Measurements from ENCODE around the gene LETMD1. TPM values are rescaled to one million over a fixed set of nuclear protein-coding genes. Genes with fewer than 3 reads are reported as not detected.

The LETMD1 gene
- total RNA-seq, 1 experiment from 2014 or later, result 47.1 TPM

DNA sequence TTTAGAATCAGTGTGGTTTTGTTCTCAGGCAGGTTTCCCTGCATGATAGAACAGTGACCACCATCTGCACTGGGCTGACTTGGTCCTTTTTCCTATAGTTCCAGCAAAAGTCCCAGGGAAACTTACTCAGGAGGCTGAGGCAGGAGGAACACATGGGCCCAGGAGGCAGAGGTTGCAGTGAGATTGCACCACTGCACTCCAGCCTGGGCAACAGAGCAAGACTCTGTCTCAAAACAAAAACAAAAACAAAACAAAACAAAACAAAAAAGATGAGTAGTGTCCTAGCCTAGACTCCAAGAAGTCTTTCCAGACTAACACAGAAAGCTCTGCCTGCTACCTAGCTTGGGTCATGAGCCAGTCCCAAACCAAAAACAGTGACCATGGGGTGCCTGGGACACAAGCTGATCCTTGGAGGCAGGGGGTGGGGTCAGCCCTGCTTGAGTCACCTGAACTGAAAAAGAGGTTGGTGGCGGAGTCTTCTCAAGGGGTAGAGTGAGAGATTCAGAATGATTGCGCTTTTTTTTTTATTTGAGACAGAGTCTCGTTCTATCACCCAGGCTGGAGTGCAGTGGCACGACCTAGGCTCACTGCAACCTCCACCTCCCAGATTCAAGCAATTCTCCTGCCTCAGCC is 14.6 kb upstream of the LETMD1 start:
- CTCF ChIA-PET, result no interaction called here
- TF ChIP-seq, protein P1, sequence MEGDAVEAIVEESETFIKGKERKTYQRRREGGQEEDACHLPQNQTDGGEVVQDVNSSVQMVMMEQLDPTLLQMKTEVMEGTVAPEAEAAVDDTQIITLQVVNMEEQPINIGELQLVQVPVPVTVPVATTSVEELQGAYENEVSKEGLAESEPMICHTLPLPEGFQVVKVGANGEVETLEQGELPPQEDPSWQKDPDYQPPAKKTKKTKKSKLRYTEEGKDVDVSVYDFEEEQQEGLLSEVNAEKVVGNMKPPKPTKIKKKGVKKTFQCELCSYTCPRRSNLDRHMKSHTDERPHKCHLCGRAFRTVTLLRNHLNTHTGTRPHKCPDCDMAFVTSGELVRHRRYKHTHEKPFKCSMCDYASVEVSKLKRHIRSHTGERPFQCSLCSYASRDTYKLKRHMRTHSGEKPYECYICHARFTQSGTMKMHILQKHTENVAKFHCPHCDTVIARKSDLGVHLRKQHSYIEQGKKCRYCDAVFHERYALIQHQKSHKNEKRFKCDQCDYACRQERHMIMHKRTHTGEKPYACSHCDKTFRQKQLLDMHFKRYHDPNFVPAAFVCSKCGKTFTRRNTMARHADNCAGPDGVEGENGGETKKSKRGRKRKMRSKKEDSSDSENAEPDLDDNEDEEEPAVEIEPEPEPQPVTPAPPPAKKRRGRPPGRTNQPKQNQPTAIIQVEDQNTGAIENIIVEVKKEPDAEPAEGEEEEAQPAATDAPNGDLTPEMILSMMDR (conservative IDR thresholded peaks at IDR 0.05; ENCODE audit: low read depth, low read length), result no peak
- no peak for TF ChIP-seq EZH2phosphoT487 (IDR thresholded peaks at IDR 0.05; ENCODE audit: borderline replicate concordance, low read length)
- no peak for TF ChIP-seq EZH2 (IDR thresholded peaks at IDR 0.05; ENCODE audit: low read length, unreplicated experiment)
- Histone ChIP-seq H4K20me1 (ENCODE audit: low read length) (no peaks in the 10 kb centered on the region), H3K9ac (ENCODE audit: low read length) (no peak overlapping the region), H2AFZ (ENCODE audit: low read length) (no peak overlapping the region), H3K4me3 (ENCODE audit: low read length) (no peak overlapping the region), H3F3A (ENCODE audit: low read length, unreplicated experiment) (no peaks in the 10 kb centered on the region), H3K4me2 (ENCODE audit: low read length) (no peak overlapping the region), H3K27ac (ENCODE audit: low read length) (no peak overlapping the region), H3K36me3 (ENCODE audit: low read depth, low read length) (no peaks in the 10 kb centered on the region), H3K4me1 (ENCODE audit: insufficient read depth, low read length) (peaks cover 11% of the 10 kb centered on the region), H3K9me2 (replicated peaks; ENCODE audit: low read length) (no peaks in the 10 kb centered on the region), H3K27me3 (ENCODE audit: low read length) (no peaks in the 10 kb centered on the region), H3K9me3 (ENCODE audit: low read length) (no peaks in the 10 kb centered on the region), H3K79me2 (ENCODE audit: low read length) (no peaks in the 10 kb centered on the region)
- DNase-seq (no peak), ATAC-seq (no peak)
- POLR2A ChIA-PET (ENCODE audit: unreplicated experiment), result interaction anchor here (0.6 kb wide), 1 partner anchor 50 kb away, joined by 3 read pairs; no protein-coding TSS in a partner anchor
- intact Hi-C loops (cut with micrococcal nuclease), result no loop called here
- no TSS peak for BruUV-seq (replicated peaks)

DNA sequence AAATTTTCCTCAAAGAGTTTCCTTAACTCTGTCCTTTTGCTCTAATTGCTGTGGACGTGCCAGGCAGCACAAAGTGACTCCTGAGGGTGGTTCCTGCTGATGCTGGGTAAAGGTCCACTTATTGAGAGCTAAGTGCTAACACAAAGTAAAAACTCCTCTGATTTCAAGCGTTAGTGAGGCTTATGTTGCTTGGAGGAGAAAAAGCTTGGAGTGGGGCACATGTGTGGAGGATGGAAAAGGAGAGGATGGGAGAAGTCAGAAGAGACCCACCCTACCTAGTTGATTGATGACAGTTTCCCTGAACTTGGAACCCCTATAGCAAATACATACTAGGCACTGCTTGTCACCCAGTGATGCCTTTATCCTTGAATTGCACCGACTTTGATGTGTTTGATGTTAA is 11.8 kb upstream of the LETMD1 start:
- intact Hi-C loops (cut with micrococcal nuclease), result no loop called here
- ChIA-PET CTCF (no interaction called here), POLR2A (ENCODE audit: unreplicated experiment) (no interaction called here)
- BruUV-seq (replicated peaks), result no TSS peak
- H3K79me2 ChIP-seq (ENCODE audit: low read length), result no peaks in the 10 kb centered on the region
- no peak overlapping the region for H3K27ac ChIP-seq (ENCODE audit: low read length)
- no peaks in the 10 kb centered on the region for H3K9me2 ChIP-seq (replicated peaks; ENCODE audit: low read length)
- no peak for DNase-seq
- TF ChIP-seq, protein P1 (conservative IDR thresholded peaks at IDR 0.05; ENCODE audit: low read depth, low read length), result no peak
- TF ChIP-seq EZH2phosphoT487 (IDR thresholded peaks at IDR 0.05; ENCODE audit: borderline replicate concordance, low read length) (no peak), EZH2 (IDR thresholded peaks at IDR 0.05; ENCODE audit: low read length, unreplicated experiment) (no peak)
- no peaks in the 10 kb centered on the region for H3K27me3 ChIP-seq (ENCODE audit: low read length)
- no peaks in the 10 kb centered on the region for H3K36me3 ChIP-seq (ENCODE audit: low read depth, low read length)
- H3F3A ChIP-seq (ENCODE audit: low read length, unreplicated experiment), result no peaks in the 10 kb centered on the region
- H3K4me1 ChIP-seq (ENCODE audit: insufficient read depth, low read length), result peaks cover 8% of the 10 kb centered on the region
- no peak overlapping the region for H3K4me3 ChIP-seq (ENCODE audit: low read length)
- H2AFZ ChIP-seq (ENCODE audit: low read length), result no peak overlapping the region
- no peak overlapping the region for H3K4me2 ChIP-seq (ENCODE audit: low read length)
- ATAC-seq, result no peak
- H3K9me3 ChIP-seq (ENCODE audit: low read length), result no peaks in the 10 kb centered on the region
- H4K20me1 ChIP-seq (ENCODE audit: low read length), result no peaks in the 10 kb centered on the region
- H3K9ac ChIP-seq (ENCODE audit: low read length), result no peak overlapping the region

DNA sequence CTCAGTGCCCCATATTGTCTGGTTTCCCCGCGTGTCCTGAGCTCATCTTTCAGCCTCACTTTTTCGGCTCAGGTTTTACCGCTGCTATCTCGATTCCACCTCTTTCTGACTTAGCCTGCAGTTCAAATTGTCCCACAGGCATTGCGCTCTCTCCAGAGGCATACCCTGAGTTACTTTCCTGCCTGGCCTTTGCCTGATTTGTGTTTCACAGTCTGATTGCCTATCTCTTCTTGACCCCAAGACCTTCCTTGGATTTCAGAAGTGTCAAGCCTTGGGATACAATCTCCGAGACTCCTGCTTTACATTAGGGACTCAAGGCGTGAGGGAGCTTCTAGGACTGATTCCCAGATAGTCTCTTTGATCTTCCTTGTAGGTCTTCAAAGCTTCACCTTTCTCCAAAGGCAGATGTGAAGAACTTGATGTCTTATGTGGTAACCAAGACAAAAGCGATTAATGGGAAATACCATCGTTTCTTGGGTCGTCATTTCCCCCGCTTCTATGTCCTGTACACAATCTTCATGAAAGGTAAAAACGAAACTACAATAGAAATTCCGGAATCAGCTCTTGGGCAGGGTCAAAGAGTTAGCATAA is 629 bp downstream of the LETMD1 start:
- Histone ChIP-seq H3K4me3 (ENCODE audit: low read length) (peak overlapping the region; percentile 88), H3K4me1 (ENCODE audit: insufficient read depth, low read length) (peaks cover 12% of the 10 kb centered on the region), H3K27ac (ENCODE audit: low read length) (peak overlapping the region; percentile 42), H3K9me2 (replicated peaks; ENCODE audit: low read length) (no peaks in the 10 kb centered on the region), H3K79me2 (ENCODE audit: low read length) (peaks cover 32% of the 10 kb centered on the region), H3K9ac (ENCODE audit: low read length) (peak overlapping the region; percentile 94), H4K20me1 (ENCODE audit: low read length) (no peaks in the 10 kb centered on the region), H3K27me3 (ENCODE audit: low read length) (no peaks in the 10 kb centered on the region), H2AFZ (ENCODE audit: low read length) (peak overlapping the region; percentile 24), H3K36me3 (ENCODE audit: low read depth, low read length) (peaks cover 11% of the 10 kb centered on the region; the same call in 1 of the 2 replicates), H3F3A (ENCODE audit: low read length, unreplicated experiment) (no peaks in the 10 kb centered on the region), H3K4me2 (ENCODE audit: low read length) (peak overlapping the region; percentile 95), H3K9me3 (ENCODE audit: low read length) (no peaks in the 10 kb centered on the region)
- TSS peak; percentile 62 for BruUV-seq (replicated peaks)
- ChIA-PET POLR2A (ENCODE audit: unreplicated experiment) (interaction anchor here (0.6 to 1.0 kb wide), 2 partner anchors 29 to 292 kb away, joined by 3 to 4 read pairs; no protein-coding TSS in a partner anchor), CTCF (no interaction called here)
- TF ChIP-seq EZH2phosphoT487 (IDR thresholded peaks at IDR 0.05; ENCODE audit: borderline replicate concordance, low read length), result no peak
- no peak for TF ChIP-seq EZH2 (IDR thresholded peaks at IDR 0.05; ENCODE audit: low read length, unreplicated experiment)
- TF ChIP-seq, protein P1 (conservative IDR thresholded peaks at IDR 0.05; ENCODE audit: low read depth, low read length), result no peak
- intact Hi-C loops (cut with micrococcal nuclease), result loop anchor here (5.0 kb wide), 2 partner anchors 219 to 294 kb away; no protein-coding TSS in a partner anchor
- ATAC-seq, result no peak
- DNase-seq, result no peak

Measured in PC-3 (cell line).